Smooth muscle cell (in vitro differentiated cells): ENCODE results near the gene BAK1. TPM values are rescaled to one million over a fixed set of nuclear protein-coding genes. Genes with fewer than 3 reads are reported as not detected.
"Not testable (repeated sequence)": the region's sequence is repeated elsewhere in the genome, so short reads cannot be mapped to it uniquely, and the experiment has no call there.

Experiments used
- DNase-seq: peaks from one replicate; lab custom pipeline; 2025; ENCODE audit not compliant: unreplicated experiment; lab: John Stamatoyannopoulos, UW
- H2AFZ ChIP-seq: fragments of 200-600 bp; sonication (generic); 2 replicates; pipeline ENCODE4 v1.6.0; 2016; ENCODE audit warnings: antibody characterized with exemption, low read depth, mild to moderate bottlenecking
- H3F3A ChIP-seq: fragments of 200-600 bp; sonication (generic); 2 replicates; pipeline ENCODE4 v1.6.0; 2017; ENCODE audit warnings: antibody characterized with exemption, low read depth
- H3K27ac ChIP-seq: fragments of 200-600 bp; sonication (generic); 2 replicates; pipeline ENCODE4 v1.5.1; 2016; ENCODE audit warnings: low read depth, mild to moderate bottlenecking
- H3K27me3 ChIP-seq: fragments of 200-600 bp; sonication (generic); 2 replicates; pipeline ENCODE4 v1.6.1; 2016; ENCODE audit warnings: low read depth, mild to moderate bottlenecking
- H3K36me3 ChIP-seq: fragments of 200-600 bp; sonication (generic); 2 replicates; pipeline ENCODE4 v1.5.1; 2016; ENCODE audit warnings: low read depth
- H3K4me1 ChIP-seq: fragments of 200-600 bp; sonication (generic); 2 replicates; pipeline ENCODE4 v1.5.1; 2016; ENCODE audit warnings: low read depth
- H3K4me2 ChIP-seq: fragments of 200-600 bp; sonication (generic); 2 replicates; pipeline ENCODE4 v1.6.0; 2016; ENCODE audit warnings: mild to moderate bottlenecking
- H3K4me3 ChIP-seq: fragments of 200-600 bp; sonication (generic); 2 replicates; pipeline ENCODE4 v1.5.1; 2016; ENCODE audit warnings: mild to moderate bottlenecking
- H3K79me2 ChIP-seq: fragments of 200-600 bp; sonication (generic); 2 replicates; pipeline ENCODE4 v1.6.0; 2016; ENCODE audit warnings: low read depth, mild to moderate bottlenecking
- H3K9ac ChIP-seq: fragments of 200-600 bp; sonication (generic); 2 replicates; pipeline ENCODE4 v1.6.0; 2016; ENCODE audit warnings: low read depth
- H3K9me3 ChIP-seq: fragments of 200-600 bp; sonication (generic); replicated peaks from 2 replicates; pipeline ENCODE4 v1.5.1; 2016; ENCODE audit warnings: low read depth
- H4K20me1 ChIP-seq: fragments of 200-600 bp; sonication (generic); 2 replicates; pipeline ENCODE4 v1.6.0; 2016; ENCODE audit warnings: low read depth
- CTCF ChIP-seq: fragments of 200-600 bp; sonication (generic); IDR thresholded peaks from 2 replicates; pipeline ENCODE4 v1.5.1; 2017; ENCODE audit warnings: borderline replicate concordance, mild to moderate bottlenecking, antibody characterized with exemption; ENCODE audit not compliant: insufficient read depth, poor library complexity, severe bottlenecking
- WGBS: methylation state at CpG from one replicate; pipeline ENCODE4 v1.1.7; 2016; ENCODE audit warnings: low lambda C conversion rate; 5-methylcytosine and 5-hydroxymethylcytosine counted together
- polyA plus RNA-seq: library from polyadenylated mRNA; unstranded; fragments of >200 nt; fragmentation: Nextera tagmentation; extraction: Ambion mirVana; gene quantifications from 2 replicates; pipeline ENCODE4 v1.2.1, GENCODE V29; 2016
- total RNA-seq: library from RNA; depleted of rRNA; stranded (reverse); fragments of >200 nt; gene quantifications from 2 replicates; pipeline ENCODE4 v1.2.3, GENCODE V29; 2014

Gene BAK1
- total and polyA plus RNA-seq, 2 experiments from 2014 or later, result 23.6 to 50.4 TPM

GRCh38 chr6:33543116-33543515, 37.0 kb downstream of the BAK1 start:
- Histone ChIP-seq H3K27ac (no peak overlapping the region), H4K20me1 (no peaks in the 10 kb centered on the region), H2AFZ (no peak overlapping the region), H3F3A (no peaks in the 10 kb centered on the region), H3K9ac (no peak overlapping the region), H3K4me3 (no peak overlapping the region), H3K4me2 (no peak overlapping the region), H3K36me3 (no peaks in the 10 kb centered on the region), H3K27me3 (no peaks in the 10 kb centered on the region), H3K9me3 (no peaks in the 10 kb centered on the region), H3K4me1 (no peaks in the 10 kb centered on the region), H3K79me2 (no peaks in the 10 kb centered on the region)
- no peak for DNase-seq
- 85% methylated on average over 4 of the region's 4 CpGs for WGBS
- TF ChIP-seq CTCF, result no peak

- Histone ChIP-seq H3K36me3 (no peaks in the 10 kb centered on the region), H4K20me1 (no peaks in the 10 kb centered on the region), H3K4me2 (no peak overlapping the region), H3K4me1 (no peaks in the 10 kb centered on the region), H3K27ac (no peak overlapping the region), H2AFZ (no peak overlapping the region), H3K79me2 (no peaks in the 10 kb centered on the region), H3K27me3 (no peaks in the 10 kb centered on the region), H3K4me3 (no peak overlapping the region), H3K9me3 (no peaks in the 10 kb centered on the region), H3F3A (no peaks in the 10 kb centered on the region), H3K9ac (no peak overlapping the region)
- TF ChIP-seq CTCF, result no peak
- WGBS, result 81% methylated on average over 1 of the region's 1 CpG
- no peak for DNase-seq
Observed at GRCh38 chr6:33540768-33541167, 39.3 kb downstream of the BAK1 start.

GRCh38 chr6:33534702-33535101, 45.4 kb downstream of the BAK1 start:
- no peaks in the 10 kb centered on the region for H3F3A ChIP-seq
- no peaks in the 10 kb centered on the region for H3K36me3 ChIP-seq
- no peaks in the 10 kb centered on the region for H3K79me2 ChIP-seq
- no peaks in the 10 kb centered on the region for H3K27me3 ChIP-seq
- H3K4me3 ChIP-seq, result no peak overlapping the region
- H3K4me2 ChIP-seq, result no peak overlapping the region
- DNase-seq, result no peak
- no peaks in the 10 kb centered on the region for H3K9me3 ChIP-seq
- 97% methylated on average over 3 of the region's 3 CpGs for WGBS
- H3K27ac ChIP-seq, result no peak overlapping the region
- H2AFZ ChIP-seq, result no peak overlapping the region
- no peaks in the 10 kb centered on the region for H4K20me1 ChIP-seq
- TF ChIP-seq CTCF, result no peak
- no peak overlapping the region for H3K9ac ChIP-seq
- no peaks in the 10 kb centered on the region for H3K4me1 ChIP-seq

GRCh38 chr6:33533163-33533869, 46.8 kb downstream of the BAK1 start:
- not testable (repeated sequence) for H3K4me3 ChIP-seq, H3K4me1 ChIP-seq, H3K9ac ChIP-seq, H3K36me3 ChIP-seq, H3K27ac ChIP-seq, H3F3A ChIP-seq, H3K9me3 ChIP-seq, DNase-seq, H3K79me2 ChIP-seq, H4K20me1 ChIP-seq, H3K4me2 ChIP-seq, H3K27me3 ChIP-seq, H2AFZ ChIP-seq
- WGBS, result 87% methylated on average over 22 of the region's 22 CpGs

GRCh38 chr6:33532431-33532830, 47.6 kb downstream of the BAK1 start:
- not testable (repeated sequence) for H3K4me2 ChIP-seq, H3K79me2 ChIP-seq, H3K9ac ChIP-seq, H3K36me3 ChIP-seq, H3K27ac ChIP-seq, H3K9me3 ChIP-seq, H2AFZ ChIP-seq, H4K20me1 ChIP-seq, H3K4me3 ChIP-seq, H3K27me3 ChIP-seq, DNase-seq, H3K4me1 ChIP-seq, H3F3A ChIP-seq
- 93% methylated on average over 11 of the region's 25 CpGs for WGBS

- not testable (repeated sequence) for H3K9me3 ChIP-seq, H3K36me3 ChIP-seq, H3K27ac ChIP-seq, H3K4me3 ChIP-seq, H3K27me3 ChIP-seq, H2AFZ ChIP-seq, H3K4me2 ChIP-seq, H3K4me1 ChIP-seq, H3K79me2 ChIP-seq, H3F3A ChIP-seq, DNase-seq, H3K9ac ChIP-seq, H4K20me1 ChIP-seq
Observed at GRCh38 chr6:33530617-33531016, 49.5 kb downstream of the BAK1 start.
